DOHH2 (cell line): Measurements from ENCODE around the gene GRIA3.

Experiments
- H3F3A ChIP-seq: fragments of 200-600 bp; sonication (generic), shearing (Covaris generic); 2 replicates; pipeline ENCODE4 v1.6.0; 2016; ENCODE audit warnings: antibody characterized with exemption, mild to moderate bottlenecking; ENCODE audit not compliant: control insufficient read depth, insufficient read depth
- H3K27ac ChIP-seq: fragments of 200-600 bp; sonication (generic); 2 replicates; pipeline ENCODE4 v1.5.1; 2014; ENCODE audit warnings: low read depth, mild to moderate bottlenecking, low read length, moderate library complexity
- H3K27me3 ChIP-seq: fragments of 200-600 bp; sonication (generic); 2 replicates; pipeline ENCODE4 v1.6.1; 2014; ENCODE audit warnings: mild to moderate bottlenecking, low read length, mixed read lengths; ENCODE audit not compliant: control insufficient read depth
- H3K36me3 ChIP-seq: fragments of 200-600 bp; sonication (generic); 2 replicates; pipeline ENCODE4 v1.6.1; 2014; ENCODE audit warnings: mild to moderate bottlenecking, low read length, moderate library complexity, mixed read lengths; ENCODE audit not compliant: control insufficient read depth
- H3K4me1 ChIP-seq: fragments of 200-600 bp; sonication (generic); 2 replicates; pipeline ENCODE4 v1.6.1; 2014; ENCODE audit warnings: mild to moderate bottlenecking, low read length, mixed read lengths; ENCODE audit not compliant: control insufficient read depth
- H3K4me2 ChIP-seq: fragments of 200-600 bp; sonication (generic); 2 replicates; pipeline ENCODE4 v1.6.0; 2014; ENCODE audit warnings: mild to moderate bottlenecking, low read length, moderate library complexity
- H3K4me3 ChIP-seq: fragments of 200-600 bp; sonication (generic); 2 replicates; pipeline ENCODE4 v1.5.1; 2014; ENCODE audit warnings: mild to moderate bottlenecking, low read length, mixed read lengths
- H3K79me2 ChIP-seq: fragments of 200-600 bp; sonication (generic); 2 replicates; pipeline ENCODE4 v1.6.1; 2014; ENCODE audit warnings: mild to moderate bottlenecking, low read length, mixed read lengths; ENCODE audit not compliant: control insufficient read depth
- H3K9me2 ChIP-seq: fragments of 200-600 bp; sonication (generic); replicated peaks from 2 replicates; pipeline ENCODE4 v1.6.1; 2014; ENCODE audit warnings: mild to moderate bottlenecking, low read length, mixed read lengths; ENCODE audit not compliant: control insufficient read depth
- H3K9me3 ChIP-seq: fragments of 200-600 bp; sonication (generic); 2 replicates; pipeline ENCODE4 v1.6.1; 2014; ENCODE audit warnings: antibody characterized with exemption, low read length, mixed read lengths; ENCODE audit not compliant: control insufficient read depth, insufficient read depth
- H4K20me1 ChIP-seq: fragments of 200-600 bp; sonication (generic); 2 replicates; pipeline ENCODE4 v1.6.0; 2014; ENCODE audit warnings: low read depth, mild to moderate bottlenecking, antibody characterized with exemption, low read length, moderate library complexity; ENCODE audit not compliant: control insufficient read depth, insufficient read depth
- EZH2phosphoT487 ChIP-seq: fragments of 200-600 bp; sonication (generic); IDR thresholded peaks from 2 replicates; pipeline ENCODE4 v1.6.1; 2017; ENCODE audit warnings: borderline replicate concordance, mild to moderate bottlenecking, antibody characterized with exemption, low read length, moderate library complexity, mixed read lengths
- TF ChIP-seq, protein P1 (sequence below): fragments of 200-600 bp; sonication (generic); IDR thresholded peaks from one replicate; pipeline ENCODE4 v1.5.1; 2014; ENCODE audit warnings: antibody characterized with exemption, mild to moderate bottlenecking, low read depth, low read length; ENCODE audit not compliant: poor library complexity, severe bottlenecking

The GRIA3 gene

DNA sequence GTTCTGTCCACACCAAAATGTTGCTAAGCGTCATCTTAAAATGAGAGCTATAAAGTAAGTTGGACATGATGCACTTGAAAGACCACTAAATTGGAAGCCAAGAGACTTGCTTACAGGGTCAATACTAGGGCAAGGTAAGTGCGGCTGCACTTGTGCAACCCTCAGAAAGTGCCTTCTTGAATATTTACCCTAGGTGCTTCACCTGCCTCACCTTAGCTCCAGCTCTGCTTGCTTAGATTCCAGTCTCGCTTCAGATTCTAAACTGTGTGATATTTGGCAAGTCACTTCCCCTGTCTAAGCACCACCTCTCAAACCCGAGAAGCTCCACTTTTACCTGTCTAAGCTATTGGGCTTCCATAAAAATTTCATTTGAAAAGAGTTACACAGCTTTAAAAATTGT lies 136.5 kb downstream of the GRIA3 start:
- H3K79me2 ChIP-seq = no peaks in the 10 kb centered on the region
- H3K4me3 ChIP-seq = no peak overlapping the region
- no peaks in the 10 kb centered on the region for H3F3A ChIP-seq
- no peak overlapping the region for H3K4me2 ChIP-seq
- H3K9me3 ChIP-seq = no peaks in the 10 kb centered on the region
- H3K9me2 ChIP-seq = no peaks in the 10 kb centered on the region
- H3K36me3 ChIP-seq = no peaks in the 10 kb centered on the region
- TF ChIP-seq, protein P1, sequence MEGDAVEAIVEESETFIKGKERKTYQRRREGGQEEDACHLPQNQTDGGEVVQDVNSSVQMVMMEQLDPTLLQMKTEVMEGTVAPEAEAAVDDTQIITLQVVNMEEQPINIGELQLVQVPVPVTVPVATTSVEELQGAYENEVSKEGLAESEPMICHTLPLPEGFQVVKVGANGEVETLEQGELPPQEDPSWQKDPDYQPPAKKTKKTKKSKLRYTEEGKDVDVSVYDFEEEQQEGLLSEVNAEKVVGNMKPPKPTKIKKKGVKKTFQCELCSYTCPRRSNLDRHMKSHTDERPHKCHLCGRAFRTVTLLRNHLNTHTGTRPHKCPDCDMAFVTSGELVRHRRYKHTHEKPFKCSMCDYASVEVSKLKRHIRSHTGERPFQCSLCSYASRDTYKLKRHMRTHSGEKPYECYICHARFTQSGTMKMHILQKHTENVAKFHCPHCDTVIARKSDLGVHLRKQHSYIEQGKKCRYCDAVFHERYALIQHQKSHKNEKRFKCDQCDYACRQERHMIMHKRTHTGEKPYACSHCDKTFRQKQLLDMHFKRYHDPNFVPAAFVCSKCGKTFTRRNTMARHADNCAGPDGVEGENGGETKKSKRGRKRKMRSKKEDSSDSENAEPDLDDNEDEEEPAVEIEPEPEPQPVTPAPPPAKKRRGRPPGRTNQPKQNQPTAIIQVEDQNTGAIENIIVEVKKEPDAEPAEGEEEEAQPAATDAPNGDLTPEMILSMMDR = no peak
- TF ChIP-seq EZH2phosphoT487 = no peak
- no peaks in the 10 kb centered on the region for H4K20me1 ChIP-seq
- H3K27ac ChIP-seq = no peak overlapping the region
- no peaks in the 10 kb centered on the region for H3K27me3 ChIP-seq
- H3K4me1 ChIP-seq = no peaks in the 10 kb centered on the region

DNA sequence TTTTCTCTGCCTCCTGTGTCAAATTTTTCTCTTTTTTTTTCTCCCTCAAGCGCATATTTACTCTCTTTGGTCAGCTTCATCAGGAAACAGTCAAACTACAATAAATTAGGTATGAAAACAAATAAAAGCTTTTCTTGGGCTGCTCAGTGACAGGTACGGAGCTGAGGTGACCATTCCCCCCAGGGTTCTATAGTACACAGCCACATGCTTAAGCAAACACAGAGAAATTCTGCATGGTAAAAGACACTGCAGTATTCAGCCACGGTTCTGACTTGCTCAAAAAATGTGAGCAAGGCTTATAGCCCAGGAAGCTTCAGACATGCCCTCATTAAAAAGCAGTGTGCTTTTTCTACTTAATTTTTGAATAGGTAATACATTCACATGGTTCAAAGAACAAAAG lies 138.5 kb downstream of the GRIA3 start:
- Histone ChIP-seq H3K4me3 (no peak overlapping the region), H3K36me3 (no peaks in the 10 kb centered on the region), H3K27me3 (no peaks in the 10 kb centered on the region), H3K79me2 (no peaks in the 10 kb centered on the region), H3K9me3 (no peaks in the 10 kb centered on the region), H3K27ac (no peak overlapping the region), H3K4me1 (no peaks in the 10 kb centered on the region), H4K20me1 (no peaks in the 10 kb centered on the region), H3K4me2 (no peak overlapping the region), H3K9me2 (no peaks in the 10 kb centered on the region), H3F3A (no peaks in the 10 kb centered on the region)
- no peak for TF ChIP-seq EZH2phosphoT487
- TF ChIP-seq, protein P1 = no peak

GRCh38 chrX:123324625-123325024 lies 140.5 kb downstream of the GRIA3 start:
- Histone ChIP-seq H3K4me3 (no peak overlapping the region), H3K27me3 (no peaks in the 10 kb centered on the region), H3K27ac (no peak overlapping the region), H3K36me3 (no peaks in the 10 kb centered on the region), H3F3A (no peaks in the 10 kb centered on the region), H3K9me3 (no peaks in the 10 kb centered on the region), H3K4me2 (no peak overlapping the region), H3K9me2 (no peaks in the 10 kb centered on the region), H4K20me1 (no peaks in the 10 kb centered on the region), H3K4me1 (no peaks in the 10 kb centered on the region), H3K79me2 (no peaks in the 10 kb centered on the region)
- no peak for TF ChIP-seq EZH2phosphoT487
- TF ChIP-seq, protein P1 = no peak
